Neural crest cell (in vitro differentiated cells): ENCODE data around the gene PSMB7. TPM values are rescaled to one million over a fixed set of nuclear protein-coding genes. Genes with fewer than 3 reads are reported as not detected.

Experiments used
- DNase-seq: peaks from one replicate; pipeline ENCODE4 v3.0.0; 2021; ENCODE audit warnings: low read depth, mixed read lengths, low spot score
- H3K27ac Mint-ChIP-seq: one replicate; pipeline ENCODE4 v1.8.0; 2021; ENCODE audit warnings: mild to moderate bottlenecking, mixed read lengths; ENCODE audit not compliant: unreplicated experiment
- H3K27me3 Mint-ChIP-seq: 2 replicates; pipeline ENCODE4 v1.8.0; 2021; ENCODE audit warnings: low read depth, mild to moderate bottlenecking, mixed read lengths
- H3K36me3 Mint-ChIP-seq: 2 replicates; pipeline ENCODE4 v1.8.0; 2021; ENCODE audit warnings: low read depth, mild to moderate bottlenecking, mixed read lengths
- H3K4me1 Mint-ChIP-seq: 2 replicates; pipeline ENCODE4 v1.8.0; 2021; ENCODE audit warnings: mixed read lengths
- H3K4me3 Mint-ChIP-seq: one replicate; pipeline ENCODE4 v1.8.0; 2021; ENCODE audit warnings: mild to moderate bottlenecking, mixed read lengths
- H3K9me3 Mint-ChIP-seq: 2 replicates; pipeline ENCODE4 v1.8.0; 2021; ENCODE audit warnings: mixed read lengths
- total RNA-seq: library from RNA; stranded (reverse); gene quantifications from 2 replicates; pipeline ENCODE4 v1.2.1, GENCODE V29; 2021
- TF ChIP-seq, protein P1 (sequence below): fragments of 200-600 bp; sonication (generic); conservative IDR thresholded peaks from 2 replicates; pipeline ENCODE4 v1.5.0; 2021; ENCODE audit warnings: antibody characterized with exemption, mild to moderate bottlenecking

The PSMB7 gene
- total RNA-seq, 1 donor from 2014 or later, result 196 TPM

DNA sequence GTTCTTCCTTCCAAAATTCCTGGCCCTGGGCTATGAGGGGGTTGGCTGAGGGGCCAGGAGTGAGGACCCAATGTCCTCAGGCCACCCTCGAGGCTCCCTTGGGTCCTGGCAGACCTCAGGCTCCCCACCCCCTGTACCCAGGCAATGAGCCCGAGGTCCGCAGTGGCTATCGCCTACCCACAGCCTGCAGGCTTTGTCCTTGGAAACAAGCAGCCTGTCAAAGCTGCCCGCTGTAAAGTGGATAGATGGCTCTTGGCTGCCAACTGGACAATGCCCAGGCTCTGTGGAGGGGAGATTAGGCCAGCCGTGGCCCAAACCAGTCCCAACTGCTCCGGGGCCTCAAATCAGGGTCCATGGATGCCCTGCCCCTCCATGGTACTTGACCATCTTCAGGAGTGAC, 32.8 kb upstream of the PSMB7 start:
- no peaks in the 10 kb centered on the region for H3K36me3 Mint-ChIP-seq
- H3K4me3 Mint-ChIP-seq, result no peak overlapping the region
- H3K9me3 Mint-ChIP-seq, result no peaks in the 10 kb centered on the region
- no peak overlapping the region for H3K27ac Mint-ChIP-seq
- H3K4me1 Mint-ChIP-seq, result peaks cover 8% of the 10 kb centered on the region
- peaks cover 56% of the 10 kb centered on the region for H3K27me3 Mint-ChIP-seq
- DNase-seq, result no peak
- TF ChIP-seq, protein P1, sequence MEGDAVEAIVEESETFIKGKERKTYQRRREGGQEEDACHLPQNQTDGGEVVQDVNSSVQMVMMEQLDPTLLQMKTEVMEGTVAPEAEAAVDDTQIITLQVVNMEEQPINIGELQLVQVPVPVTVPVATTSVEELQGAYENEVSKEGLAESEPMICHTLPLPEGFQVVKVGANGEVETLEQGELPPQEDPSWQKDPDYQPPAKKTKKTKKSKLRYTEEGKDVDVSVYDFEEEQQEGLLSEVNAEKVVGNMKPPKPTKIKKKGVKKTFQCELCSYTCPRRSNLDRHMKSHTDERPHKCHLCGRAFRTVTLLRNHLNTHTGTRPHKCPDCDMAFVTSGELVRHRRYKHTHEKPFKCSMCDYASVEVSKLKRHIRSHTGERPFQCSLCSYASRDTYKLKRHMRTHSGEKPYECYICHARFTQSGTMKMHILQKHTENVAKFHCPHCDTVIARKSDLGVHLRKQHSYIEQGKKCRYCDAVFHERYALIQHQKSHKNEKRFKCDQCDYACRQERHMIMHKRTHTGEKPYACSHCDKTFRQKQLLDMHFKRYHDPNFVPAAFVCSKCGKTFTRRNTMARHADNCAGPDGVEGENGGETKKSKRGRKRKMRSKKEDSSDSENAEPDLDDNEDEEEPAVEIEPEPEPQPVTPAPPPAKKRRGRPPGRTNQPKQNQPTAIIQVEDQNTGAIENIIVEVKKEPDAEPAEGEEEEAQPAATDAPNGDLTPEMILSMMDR, result no peak

DNA sequence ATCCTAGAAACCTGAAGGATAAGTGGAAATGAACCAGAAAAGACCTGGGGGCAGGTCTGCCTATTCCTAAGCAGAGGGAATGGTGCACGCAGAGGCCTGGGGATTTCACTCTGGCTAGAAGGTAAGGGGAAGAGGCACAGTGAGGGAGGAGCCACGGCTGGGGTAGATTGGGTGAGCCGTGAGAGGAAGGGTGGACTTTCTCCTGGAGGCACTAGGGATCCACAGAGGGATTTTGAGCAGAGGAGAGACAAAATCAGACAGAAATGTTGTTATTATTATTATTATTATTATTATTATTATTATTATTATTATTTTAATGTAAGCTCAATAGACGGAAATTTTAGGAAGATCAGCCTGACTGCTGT, 32.0 kb upstream of the PSMB7 start:
- H3K4me1 Mint-ChIP-seq, result peaks cover 8% of the 10 kb centered on the region
- no peak overlapping the region for H3K4me3 Mint-ChIP-seq
- TF ChIP-seq, protein P1, result no peak
- no peak overlapping the region for H3K27ac Mint-ChIP-seq
- H3K36me3 Mint-ChIP-seq, result no peaks in the 10 kb centered on the region
- no peak for DNase-seq
- peaks cover 50% of the 10 kb centered on the region for H3K27me3 Mint-ChIP-seq
- H3K9me3 Mint-ChIP-seq, result no peaks in the 10 kb centered on the region

DNA sequence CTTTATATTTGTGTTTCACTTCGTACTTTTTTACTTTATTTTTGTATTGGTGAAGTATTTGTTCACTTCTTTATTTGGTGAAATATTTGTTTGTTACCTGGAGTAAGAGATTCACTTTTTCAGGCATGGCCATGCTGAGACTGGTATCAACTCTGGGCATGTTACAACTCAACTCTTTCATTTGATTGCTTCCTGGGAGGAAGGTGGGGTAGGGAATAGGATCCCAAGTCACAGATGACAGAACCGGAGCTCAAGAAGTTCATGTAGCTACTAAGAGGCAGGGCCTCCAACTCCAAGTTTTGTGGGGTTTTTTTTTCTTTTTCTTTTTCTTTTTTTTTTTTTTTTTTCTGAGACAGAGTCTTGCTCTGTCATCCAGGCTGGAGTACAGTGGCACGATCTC, 28.9 kb upstream of the PSMB7 start:
- H3K4me3 Mint-ChIP-seq, result no peak overlapping the region
- H3K9me3 Mint-ChIP-seq, result no peaks in the 10 kb centered on the region
- H3K27ac Mint-ChIP-seq, result no peak overlapping the region
- H3K4me1 Mint-ChIP-seq, result no peaks in the 10 kb centered on the region
- peaks cover 20% of the 10 kb centered on the region for H3K27me3 Mint-ChIP-seq
- no peak for DNase-seq
- H3K36me3 Mint-ChIP-seq, result no peaks in the 10 kb centered on the region
- TF ChIP-seq, protein P1, result no peak

DNA sequence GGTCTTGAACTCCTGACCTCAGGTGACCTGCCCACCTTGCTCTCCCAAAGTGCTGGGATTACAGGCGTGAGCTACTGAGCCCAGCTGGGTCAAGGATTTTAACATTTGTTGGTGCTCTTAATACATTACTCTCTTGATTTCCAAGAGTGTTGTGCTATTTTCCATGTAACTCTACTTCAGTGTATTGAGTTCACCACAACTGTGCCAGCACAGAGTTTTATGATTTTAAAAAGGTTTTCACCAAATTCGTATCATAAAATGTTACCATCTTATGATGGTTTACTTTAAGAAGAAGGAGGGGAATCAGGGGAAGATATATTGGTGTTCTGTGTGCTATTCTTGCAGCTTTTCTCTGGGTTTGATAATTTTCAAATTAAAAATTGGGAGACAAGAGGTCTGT, 28.4 kb upstream of the PSMB7 start:
- H3K27me3 Mint-ChIP-seq, result peaks cover 16% of the 10 kb centered on the region
- no peaks in the 10 kb centered on the region for H3K9me3 Mint-ChIP-seq
- H3K4me3 Mint-ChIP-seq, result no peak overlapping the region
- no peaks in the 10 kb centered on the region for H3K36me3 Mint-ChIP-seq
- no peaks in the 10 kb centered on the region for H3K4me1 Mint-ChIP-seq
- no peak overlapping the region for H3K27ac Mint-ChIP-seq
- DNase-seq, result no peak
- TF ChIP-seq, protein P1, result no peak

DNA sequence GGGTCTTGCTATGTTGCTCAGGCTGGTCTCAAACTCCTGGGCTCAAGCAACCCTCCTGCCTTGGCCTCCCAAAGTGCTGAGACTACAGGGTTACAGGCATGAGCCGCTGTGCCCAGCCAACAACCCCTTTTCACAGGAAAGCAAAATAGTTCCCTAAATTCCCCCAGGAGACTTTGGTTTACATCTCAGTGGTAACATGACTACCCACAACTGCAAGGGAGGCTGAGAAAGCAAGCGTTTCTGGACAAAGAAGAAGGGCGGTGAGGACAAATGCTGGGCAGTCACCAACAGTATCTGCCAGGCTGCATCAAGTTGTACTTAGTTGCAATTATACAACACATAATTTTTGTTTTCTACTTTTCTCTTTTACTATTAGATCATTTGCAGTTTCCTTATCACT, 27.6 kb upstream of the PSMB7 start:
- H3K27ac Mint-ChIP-seq, result no peak overlapping the region
- peaks cover 10% of the 10 kb centered on the region for H3K27me3 Mint-ChIP-seq

More for the DNA sequence above, 27.6 kb upstream of the PSMB7 start:
- DNase-seq, result no peak
- TF ChIP-seq, protein P1, result no peak
- no peaks in the 10 kb centered on the region for H3K9me3 Mint-ChIP-seq
- no peak overlapping the region for H3K4me3 Mint-ChIP-seq
- no peaks in the 10 kb centered on the region for H3K36me3 Mint-ChIP-seq
- no peaks in the 10 kb centered on the region for H3K4me1 Mint-ChIP-seq
